NCI-H1105 treated with DMSO at 0.1 percent for 48 hours (cell line): ENCODE data around the gene ATAD2B.
A peak's percentile ranks its signal among the peaks of the same experiment; 100 is the strongest.

Experiments used
- DNase-seq: peaks from one replicate; lab custom pipeline; 2025; lab: John Stamatoyannopoulos, UW

The ATAD2B gene

GRCh38 chr2:23912054-23912453, 14.9 kb downstream of the ATAD2B start:
- DNase-seq: no peak

DNA sequence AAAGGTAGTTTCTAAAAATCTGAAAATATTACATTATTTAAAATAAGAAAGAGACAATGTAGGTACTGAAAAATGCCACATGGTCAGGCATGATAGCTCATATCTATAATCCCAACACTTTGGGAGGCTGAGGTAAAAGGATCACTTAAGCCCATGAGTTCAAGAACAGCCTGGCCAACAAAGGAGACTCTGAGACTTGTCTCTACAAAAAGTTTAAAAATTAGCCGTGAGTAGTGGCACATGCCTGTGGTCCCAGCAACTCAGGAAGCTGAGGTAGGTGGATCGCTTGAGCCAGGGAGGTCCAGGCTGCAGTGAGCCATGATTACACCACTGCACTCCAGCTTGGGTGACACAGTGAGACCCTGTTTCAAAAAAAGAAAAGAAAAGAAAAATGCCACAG, 21.8 kb downstream of the ATAD2B start:
- no peak for DNase-seq

DNA sequence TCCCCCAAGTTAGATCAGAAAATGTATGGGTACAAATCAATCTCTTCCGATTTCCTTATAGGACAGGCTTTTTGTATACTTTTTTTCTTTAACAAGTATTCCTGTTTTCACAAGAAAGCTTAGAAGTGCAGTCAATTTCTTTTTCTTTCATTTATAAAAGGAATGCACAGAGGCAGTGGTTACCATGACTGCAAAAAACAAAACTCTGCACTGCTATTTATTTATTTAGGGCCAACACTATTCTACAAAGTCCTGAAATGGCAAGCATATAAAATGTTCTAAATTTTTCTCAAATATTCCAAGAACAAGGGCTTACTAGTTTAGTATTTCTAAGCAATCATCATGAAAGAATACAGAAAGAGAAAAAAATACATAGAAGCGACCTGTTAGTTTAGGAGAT, 22.2 kb downstream of the ATAD2B start:
- DNase-seq: no peak

GRCh38 chr2:23904215-23904614, 22.7 kb downstream of the ATAD2B start:
- DNase-seq: no peak

DNA sequence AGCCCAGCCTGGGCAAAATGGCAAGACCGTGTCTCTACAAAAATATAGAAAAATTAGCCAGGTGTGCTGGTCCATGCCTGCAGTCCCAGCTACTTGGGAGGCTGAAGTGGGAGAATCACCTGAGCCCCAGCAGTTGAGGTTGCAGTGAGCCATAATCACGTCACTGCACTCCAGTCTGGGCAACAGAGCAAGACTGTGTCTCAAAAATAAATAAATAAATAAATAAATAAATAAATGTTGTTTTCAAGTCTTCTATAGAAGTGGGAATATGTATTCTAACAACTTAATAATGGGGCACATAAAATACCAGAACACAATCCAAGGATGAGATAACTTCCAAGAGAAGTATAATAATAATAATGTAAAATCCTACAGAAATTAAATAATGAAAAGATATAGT, 23.9 kb downstream of the ATAD2B start:
- no peak for DNase-seq

GRCh38 chr2:23901966-23902846, 24.7 kb downstream of the ATAD2B start:
- peak; percentile 9 for DNase-seq

DNA sequence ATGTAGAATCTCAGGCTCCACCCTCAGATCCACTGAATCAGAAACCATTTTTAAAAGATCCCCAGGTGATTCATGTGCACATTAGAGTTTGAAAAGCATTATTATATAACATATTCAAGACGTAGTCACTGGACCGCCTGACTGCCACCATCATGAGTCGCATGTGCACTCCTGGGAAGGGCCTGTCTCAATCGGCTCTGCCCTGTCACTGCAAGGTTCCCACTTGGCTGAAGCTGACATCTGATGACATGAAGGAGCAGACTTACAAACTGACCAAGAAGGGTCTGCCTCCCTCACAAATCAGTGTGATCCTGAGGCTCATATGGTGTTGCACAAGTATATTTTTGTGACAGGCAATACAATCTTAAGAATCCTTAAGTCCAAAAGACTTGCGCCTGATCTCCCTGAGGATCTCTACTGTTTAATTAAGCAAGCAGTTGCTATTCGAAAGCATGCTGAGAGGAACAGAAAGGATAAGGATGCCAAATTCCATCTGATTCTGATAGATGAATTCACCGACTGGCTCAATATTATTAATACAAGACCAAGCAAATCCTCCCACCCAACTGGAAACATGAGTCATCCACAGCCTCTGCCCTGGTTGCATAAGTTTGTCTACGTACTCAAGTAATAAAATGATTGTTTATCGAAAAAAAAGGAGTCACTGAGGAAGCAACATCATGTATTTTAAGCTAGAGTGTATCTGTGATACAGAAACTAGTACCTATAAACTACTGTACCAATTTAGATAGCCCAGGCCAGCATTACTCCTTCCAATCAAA, 26.2 kb downstream of the ATAD2B start:
- DNase-seq: no peak

DNA sequence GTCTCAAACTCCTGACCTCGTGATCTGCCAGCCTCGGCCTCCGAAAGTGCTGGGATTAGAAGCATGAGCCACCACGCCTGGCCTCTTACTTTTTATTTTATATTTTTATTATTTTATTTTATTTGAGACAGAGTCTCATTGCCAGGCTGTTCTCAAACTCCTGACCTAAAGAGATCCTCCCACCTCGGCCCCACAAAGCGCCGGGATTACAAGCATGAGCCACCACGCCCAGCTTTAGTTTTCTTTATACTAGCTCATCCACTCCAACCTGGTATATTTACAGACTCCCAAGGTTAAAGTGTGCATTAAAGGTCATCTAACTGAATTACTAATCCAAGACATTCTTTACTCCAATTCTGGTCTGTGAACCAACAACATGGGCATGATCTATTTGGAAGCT, 26.8 kb downstream of the ATAD2B start:
- DNase-seq: no peak

DNA sequence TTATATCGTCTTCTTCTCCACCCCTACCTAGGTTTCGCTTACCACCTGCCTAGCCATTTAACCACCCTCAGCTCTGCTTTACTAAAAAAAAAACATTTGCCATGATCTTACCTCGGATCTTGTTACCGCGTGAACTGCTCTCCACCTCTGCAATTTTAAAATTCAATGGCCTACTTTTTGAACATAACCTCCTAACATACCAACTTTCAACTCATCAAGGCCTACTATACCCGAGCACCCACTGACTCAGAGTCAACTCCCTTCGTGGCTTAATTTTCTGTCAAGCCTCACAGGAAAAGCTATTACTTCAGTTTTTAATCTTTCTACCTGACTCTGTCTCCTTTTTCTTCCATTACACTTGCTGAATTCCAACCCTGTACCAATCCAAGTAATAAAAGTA, 55.7 kb downstream of the ATAD2B start:
- no peak for DNase-seq

DNA sequence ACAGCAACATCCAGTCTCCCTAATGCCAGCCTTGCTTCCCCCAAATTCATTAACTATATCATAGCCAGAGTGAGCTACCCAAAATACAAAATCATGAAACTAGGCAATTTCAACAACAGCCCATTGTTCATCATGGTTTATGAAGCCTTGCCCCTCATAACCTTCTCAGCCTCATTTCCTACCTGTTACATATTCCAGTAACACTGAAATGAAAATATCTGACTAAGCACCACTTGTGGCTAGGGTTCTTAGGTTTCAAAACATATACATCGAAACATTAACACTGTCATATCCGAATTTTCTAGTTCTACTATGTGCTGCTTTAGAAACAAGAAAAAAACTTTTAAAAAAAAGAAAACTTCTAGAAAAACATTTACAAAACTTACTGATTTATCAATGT, 59.5 kb downstream of the ATAD2B start:
- DNase-seq: no peak

DNA sequence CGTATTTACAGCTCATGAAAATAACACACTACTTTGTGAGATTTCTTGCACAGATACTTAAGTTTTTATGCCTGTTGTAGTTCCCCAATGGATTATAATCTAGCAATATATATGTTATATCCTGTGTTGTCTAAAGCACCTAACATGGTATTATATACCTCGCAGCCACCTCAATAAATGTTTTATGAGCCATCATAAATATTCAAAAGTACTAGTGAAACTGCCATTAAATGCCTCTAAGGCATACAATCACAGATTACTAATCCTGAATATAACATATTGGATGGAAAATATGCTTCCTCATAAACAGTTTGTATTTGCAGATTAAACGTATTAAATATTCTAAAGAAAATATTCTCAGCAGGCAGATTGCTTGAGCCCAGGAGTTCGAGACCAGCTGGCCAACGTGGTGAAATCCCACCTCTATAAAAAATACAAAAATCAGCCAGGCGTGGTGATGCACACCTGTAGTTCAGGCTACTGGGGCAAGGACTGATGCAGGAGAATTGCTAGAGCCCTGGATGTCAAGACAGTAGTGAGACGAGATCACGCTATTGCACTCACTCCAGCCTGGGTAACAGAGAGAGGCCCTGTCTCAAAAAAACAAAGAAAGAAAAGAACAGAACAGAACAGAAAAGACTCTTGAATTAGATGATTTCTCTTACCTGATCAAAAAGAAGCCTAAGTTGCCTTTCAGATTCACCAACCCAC, 64.1 kb downstream of the ATAD2B start:
- no peak for DNase-seq

DNA sequence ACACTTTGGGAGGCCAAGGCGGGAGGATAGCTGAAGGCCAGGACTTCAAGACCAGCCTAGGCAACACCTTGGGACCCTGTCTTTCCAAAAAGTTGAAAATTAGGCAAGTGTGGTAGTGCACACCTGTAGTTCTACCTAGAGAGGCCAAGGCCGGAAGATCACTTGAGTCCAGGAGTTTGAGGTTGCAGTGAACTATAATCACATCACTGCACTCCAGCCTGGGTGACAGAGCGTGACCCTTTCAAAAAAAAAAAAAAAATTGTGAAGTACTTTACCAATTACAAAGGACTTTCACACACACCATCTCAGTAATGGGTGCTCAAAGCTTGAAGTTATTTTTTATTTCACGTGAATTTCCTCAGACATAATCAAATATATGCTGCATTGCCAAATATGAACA, 65.0 kb downstream of the ATAD2B start:
- DNase-seq: no peak

DNA sequence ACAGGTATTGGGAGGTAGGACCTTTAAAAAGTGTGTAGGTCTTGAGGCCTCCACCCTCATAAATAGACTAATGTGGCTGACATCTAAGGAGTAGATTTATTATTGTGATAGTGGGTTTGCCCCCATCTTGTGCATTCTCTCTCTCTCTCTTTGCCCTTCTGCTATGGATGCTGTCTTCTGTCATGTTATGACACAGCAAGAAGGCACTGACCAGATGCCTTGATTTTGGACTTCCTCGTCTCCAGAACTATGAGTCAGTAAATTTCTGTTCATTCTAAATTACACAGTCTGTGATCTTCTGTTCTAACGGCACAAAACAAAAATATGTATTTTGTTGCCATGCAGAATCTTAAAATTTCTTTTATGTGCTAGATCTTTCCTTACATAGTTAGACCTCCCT, 66.9 kb downstream of the ATAD2B start:
- no peak for DNase-seq

DNA sequence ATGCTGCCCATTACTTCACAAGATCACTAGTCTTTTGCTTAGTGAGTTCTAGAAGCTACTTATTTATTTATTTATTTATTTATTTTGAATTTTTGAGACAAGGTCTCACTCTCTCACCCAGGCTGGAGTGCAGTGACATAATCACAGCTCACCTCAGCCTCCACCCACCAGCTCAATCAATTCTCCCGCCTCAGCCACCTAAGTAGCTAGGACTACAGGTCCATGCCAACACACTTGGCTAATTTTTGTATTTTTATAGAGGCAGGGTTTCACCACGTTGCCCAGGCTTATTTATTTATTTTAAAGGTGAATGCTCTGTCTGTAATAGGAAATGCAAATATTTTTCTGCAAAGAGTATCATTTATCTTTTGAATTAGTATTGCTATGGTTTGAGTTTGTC, 67.7 kb downstream of the ATAD2B start:
- DNase-seq: no peak

- no peak for DNase-seq
Observed at GRCh38 chr2:23850564-23851256, 76.2 kb downstream of the ATAD2B start.

DNA sequence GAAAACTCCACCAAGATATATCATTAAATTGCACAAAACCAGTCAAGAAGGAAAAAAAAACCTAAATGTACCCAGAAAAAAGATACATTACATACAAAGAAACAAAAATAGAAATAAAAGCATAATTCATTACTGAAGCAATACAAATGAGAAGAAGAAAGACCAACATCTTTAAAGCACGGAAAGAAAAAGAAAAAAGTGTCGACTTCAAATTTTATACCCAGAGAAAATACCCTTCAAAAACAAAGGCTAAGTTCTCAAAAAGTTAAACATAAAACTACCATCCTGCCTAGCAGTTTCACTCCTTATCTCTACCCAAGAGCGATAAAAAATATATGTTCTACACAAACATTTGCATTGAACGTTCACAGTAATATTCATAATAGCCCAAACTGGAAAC, 82.0 kb downstream of the ATAD2B start:
- DNase-seq: no peak

GRCh38 chr2:23843051-23843976, 83.6 kb downstream of the ATAD2B start:
- no peak for DNase-seq

DNA sequence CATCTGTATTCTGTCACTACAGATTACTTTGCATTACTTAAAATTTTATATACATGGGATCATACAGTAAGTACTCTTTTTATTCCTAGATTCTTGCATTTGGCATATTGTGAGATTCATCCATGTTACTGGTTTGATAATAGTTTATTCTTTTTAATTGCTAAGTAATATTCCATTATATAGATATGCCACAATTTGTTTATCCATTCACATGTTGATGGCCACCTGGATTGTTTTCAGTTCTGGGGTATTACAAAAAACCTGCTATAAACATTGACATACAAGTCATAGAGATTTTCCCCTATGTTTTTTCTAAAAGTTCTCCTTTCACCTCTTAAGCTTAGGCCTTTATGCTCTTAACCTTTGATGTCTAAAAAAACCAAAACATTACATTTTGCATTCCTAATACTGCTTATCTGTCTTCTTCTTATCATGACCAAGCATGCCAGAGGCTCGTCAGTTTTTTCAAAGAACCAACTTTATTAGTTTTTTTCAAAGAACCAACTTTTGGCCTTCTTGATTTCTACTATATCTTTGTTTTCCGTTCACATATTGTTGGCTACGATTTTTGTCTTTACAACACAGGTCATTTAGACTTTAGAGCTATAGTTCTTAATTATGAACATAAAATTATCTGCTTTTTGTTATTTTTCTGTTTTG, 86.9 kb downstream of the ATAD2B start:
- no peak for DNase-seq

DNA sequence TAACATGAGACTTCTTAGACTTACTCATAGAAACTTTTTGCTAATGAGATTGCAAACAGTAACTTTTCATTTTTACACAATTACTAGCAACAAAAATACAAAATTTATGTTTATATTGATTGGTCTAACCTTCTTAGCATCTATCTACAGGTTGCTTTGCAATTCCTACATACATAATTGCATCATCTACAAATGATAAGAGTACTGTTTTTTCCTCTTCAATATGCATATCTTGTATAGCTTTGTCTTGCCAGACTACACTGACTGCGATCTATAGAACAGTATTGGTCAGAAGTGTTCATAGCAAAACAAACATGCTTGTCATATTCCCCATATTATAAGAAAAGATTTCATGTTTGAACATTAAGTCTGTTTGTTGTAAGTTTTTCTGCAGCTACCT, 87.9 kb downstream of the ATAD2B start:
- no peak for DNase-seq

GRCh38 chr2:23838581-23838980, 88.3 kb downstream of the ATAD2B start:
- no peak for DNase-seq
